ENCODE results near the gene LMF1. TPM values are rescaled to one million over a fixed set of nuclear protein-coding genes. Genes with fewer than 3 reads are reported as not detected.

Gene LMF1
- 19.6 TPM for total RNA-seq

- DNase-seq (ENCODE audit: low spot score): peak; percentile 96
Measured at GRCh38 chr16:970766-971581, at the start of gene LMF1. Gene LMF1 (minus strand): TSS chr16:970984. CDS start chr16:970980, 4 bp downstream.

- DNase-seq (ENCODE audit: low spot score): no peak
Measured at GRCh38 chr16:1020091-1020399, 49.3 kb upstream of the LMF1 start.

GRCh38 chr16:1019231-1020090, 48.7 kb upstream of the LMF1 start:
- peak; percentile 25 for DNase-seq (ENCODE audit: low spot score)

- DNase-seq (ENCODE audit: low spot score): no peak
Measured at GRCh38 chr16:1018447-1019198, 47.8 kb upstream of the LMF1 start.

- DNase-seq (ENCODE audit: low spot score): no peak
Measured at GRCh38 chr16:1014771-1015495, 44.1 kb upstream of the LMF1 start.

GRCh38 chr16:1014221-1014620, 43.4 kb upstream of the LMF1 start:
- DNase-seq (ENCODE audit: low spot score): no peak

GRCh38 chr16:1013593-1013900, 42.8 kb upstream of the LMF1 start:
- no peak for DNase-seq (ENCODE audit: low spot score)

- DNase-seq (ENCODE audit: low spot score): no peak
Measured at GRCh38 chr16:1012722-1013592, 42.2 kb upstream of the LMF1 start.

- DNase-seq (ENCODE audit: low spot score): no peak
Measured at GRCh38 chr16:1012135-1012534, 41.4 kb upstream of the LMF1 start.

GRCh38 chr16:1011316-1012082, 40.7 kb upstream of the LMF1 start:
- DNase-seq (ENCODE audit: low spot score): no peak

- DNase-seq (ENCODE audit: low spot score): no peak
Measured at GRCh38 chr16:1010815-1011214, 40.0 kb upstream of the LMF1 start.

GRCh38 chr16:1010251-1010650, 39.5 kb upstream of the LMF1 start:
- DNase-seq (ENCODE audit: low spot score): no peak

- DNase-seq (ENCODE audit: low spot score): no peak
Measured at GRCh38 chr16:1009358-1010150, 38.8 kb upstream of the LMF1 start.

- no peak for DNase-seq (ENCODE audit: low spot score)
Measured at GRCh38 chr16:1008085-1008484, 37.3 kb upstream of the LMF1 start.

GRCh38 chr16:1007284-1007850, 36.6 kb upstream of the LMF1 start:
- DNase-seq (ENCODE audit: low spot score): no peak

- DNase-seq (ENCODE audit: low spot score): no peak
Measured at GRCh38 chr16:1006781-1007180, 36.0 kb upstream of the LMF1 start.

- no peak for DNase-seq (ENCODE audit: low spot score)
Measured at GRCh38 chr16:1005286-1005685, 34.5 kb upstream of the LMF1 start.

GRCh38 chr16:1003391-1004347, 32.9 kb upstream of the LMF1 start:
- DNase-seq (ENCODE audit: low spot score): no peak
